HEK293 (cell line): ENCODE data around the gene CYP2A6.
"Not testable (repeated sequence)": the region's sequence is repeated elsewhere in the genome, so short reads cannot be mapped to it uniquely, and the experiment has no call there.

Source experiments
- CTCF ChIA-PET: fragments of 350-600 bp; formaldehyde crosslinking; extraction: SDS; loops from one replicate; lab custom pipeline; 2021; ENCODE audit warnings: antibody characterized with exemption; lab: Yijun Ruan, JAX
- POLR2A ChIA-PET: fragments of 300-600 bp; formaldehyde crosslinking; extraction: SDS; loops from one replicate; lab custom pipeline; 2020; ENCODE audit warnings: antibody characterized with exemption, inconsistent platforms; lab: Yijun Ruan, JAX
- H3K27ac ChIP-seq: fragments of 200-500 bp; sonication (Bioruptor generic); 2 replicates; pipeline ENCODE4 v1.5.1; 2014; ENCODE audit warnings: low read depth, low read length, control low read depth, inconsistent platforms; ENCODE audit errors: extremely low read depth
- H3K36me3 ChIP-seq, 2 experiments: fragments of 200-500 bp in 1 of 2; sonication (Bioruptor generic) in 1 of 2; 1 replicate in 1 of 2; 2 replicates in 1 of 2; pipeline ENCODE4 v1.5.1; 2014 to 2017; ENCODE audit warnings: inconsistent platforms in 2 of 2, low read length in 2 of 2; ENCODE audit not compliant: control insufficient read depth in 2 of 2, insufficient read depth in 1 of 2
- H3K4me1 ChIP-seq: fragments of 200-500 bp; sonication (Bioruptor generic); 2 replicates; pipeline ENCODE4 v1.5.1; 2014; ENCODE audit warnings: mild to moderate bottlenecking, low read length, inconsistent platforms; ENCODE audit not compliant: control insufficient read depth, insufficient read depth
- H3K4me3 ChIP-seq: 2 replicates; pipeline ENCODE4 v1.5.1; 2011; ENCODE audit warnings: low read depth, mild to moderate bottlenecking, control low read depth, low read length, moderate library complexity
- H3K9me3 ChIP-seq: fragments of 200-500 bp; sonication (Bioruptor generic); 2 replicates; pipeline ENCODE4 v1.5.1; 2014; ENCODE audit warnings: low read depth, low read length, inconsistent platforms; ENCODE audit not compliant: control insufficient read depth, insufficient read depth
- GLIS1 ChIP-seq: fragments of 450-650 bp; formaldehyde crosslinking; IDR thresholded peaks from 2 replicates; pipeline ENCODE4 v1.5.1; 2016; ENCODE audit warnings: missing biosample characterization, missing genetic modification characterization
- MEIS1 ChIP-seq: sonication (generic); formaldehyde crosslinking; IDR thresholded peaks from 2 replicates; pipeline ENCODE4 v1.8.1; 2022; ENCODE audit warnings: missing genetic modification reagents, mild to moderate bottlenecking, borderline replicate concordance
- SCRT2 ChIP-seq: fragments of 450-650 bp; formaldehyde crosslinking; IDR thresholded peaks from 2 replicates; pipeline ENCODE4 v1.5.1; 2016; ENCODE audit warnings: missing biosample characterization, missing genetic modification characterization
- ZIC2 ChIP-seq: fragments of 450-650 bp; formaldehyde crosslinking; IDR thresholded peaks from 2 replicates; pipeline ENCODE4 v1.5.1; 2016; ENCODE audit warnings: missing biosample characterization, missing genetic modification characterization
- ZNF121 ChIP-seq: fragments of 450-650 bp; formaldehyde crosslinking; IDR thresholded peaks from 2 replicates; pipeline ENCODE4 v1.5.1; 2016; ENCODE audit warnings: missing biosample characterization, missing genetic modification characterization
- ZNF366 ChIP-seq: fragments of 450-650 bp; formaldehyde crosslinking; conservative IDR thresholded peaks from 2 replicates; pipeline ENCODE4 v1.5.1; 2016; ENCODE audit warnings: missing biosample characterization, missing genetic modification characterization
- ZNF561 ChIP-seq: fragments of 450-650 bp; IDR thresholded peaks from 2 replicates; pipeline ENCODE4 v1.5.1; 2018; ENCODE audit warnings: missing biosample characterization, missing genetic modification characterization, borderline replicate concordance
- ZNF830 ChIP-seq: fragments of 450-650 bp; IDR thresholded peaks from 2 replicates; pipeline ENCODE4 v1.5.0; 2018; ENCODE audit warnings: missing biosample characterization, missing genetic modification characterization, low read depth, mild to moderate bottlenecking, moderate library complexity
- TF ChIP-seq, protein P1 (sequence below): fragments of 450-650 bp; formaldehyde crosslinking; IDR thresholded peaks from 2 replicates; pipeline ENCODE4 v1.5.1; 2016; ENCODE audit warnings: missing biosample characterization, missing genetic modification characterization

CYP2A6 gene

GRCh38 chr19:40889366-40889765 is 39.1 kb upstream of the CYP2A6 start:
- ChIA-PET POLR2A (no interaction called here), CTCF (interaction anchor here (0.5 kb wide), 1 partner anchor 316 kb away, joined by 3 read pairs; no protein-coding TSS in a partner anchor)
- no peaks in the 10 kb centered on the region for H3K9me3 ChIP-seq

GRCh38 chr19:40888191-40888590 is 37.9 kb upstream of the CYP2A6 start:
- Histone ChIP-seq H3K9me3 (no peaks in the 10 kb centered on the region), H3K4me1 (0 out of 2 replicates have a peak, but pooled peaks cover 3% of the 10 kb centered on the region), H3K36me3 (no peaks in the 10 kb centered on the region; a peak in 1 of 3 replicates), H3K4me3 (no peak overlapping the region), H3K27ac (no peak overlapping the region)
- ChIA-PET CTCF (interaction anchor here (0.6 kb wide), 2 partner anchors 152 to 235 kb away, joined by 3 read pairs; no protein-coding TSS in a partner anchor), POLR2A (no interaction called here)
- peak; percentile 50; the same call in 1 of the 2 replicates for TF ChIP-seq ZNF121
- TF ChIP-seq ZIC2 (tag by site-specific recombination), result no peak

More at GRCh38 chr19:40889366-40889765, 39.1 kb upstream of the CYP2A6 start:
- TF ChIP-seq, protein P1, sequence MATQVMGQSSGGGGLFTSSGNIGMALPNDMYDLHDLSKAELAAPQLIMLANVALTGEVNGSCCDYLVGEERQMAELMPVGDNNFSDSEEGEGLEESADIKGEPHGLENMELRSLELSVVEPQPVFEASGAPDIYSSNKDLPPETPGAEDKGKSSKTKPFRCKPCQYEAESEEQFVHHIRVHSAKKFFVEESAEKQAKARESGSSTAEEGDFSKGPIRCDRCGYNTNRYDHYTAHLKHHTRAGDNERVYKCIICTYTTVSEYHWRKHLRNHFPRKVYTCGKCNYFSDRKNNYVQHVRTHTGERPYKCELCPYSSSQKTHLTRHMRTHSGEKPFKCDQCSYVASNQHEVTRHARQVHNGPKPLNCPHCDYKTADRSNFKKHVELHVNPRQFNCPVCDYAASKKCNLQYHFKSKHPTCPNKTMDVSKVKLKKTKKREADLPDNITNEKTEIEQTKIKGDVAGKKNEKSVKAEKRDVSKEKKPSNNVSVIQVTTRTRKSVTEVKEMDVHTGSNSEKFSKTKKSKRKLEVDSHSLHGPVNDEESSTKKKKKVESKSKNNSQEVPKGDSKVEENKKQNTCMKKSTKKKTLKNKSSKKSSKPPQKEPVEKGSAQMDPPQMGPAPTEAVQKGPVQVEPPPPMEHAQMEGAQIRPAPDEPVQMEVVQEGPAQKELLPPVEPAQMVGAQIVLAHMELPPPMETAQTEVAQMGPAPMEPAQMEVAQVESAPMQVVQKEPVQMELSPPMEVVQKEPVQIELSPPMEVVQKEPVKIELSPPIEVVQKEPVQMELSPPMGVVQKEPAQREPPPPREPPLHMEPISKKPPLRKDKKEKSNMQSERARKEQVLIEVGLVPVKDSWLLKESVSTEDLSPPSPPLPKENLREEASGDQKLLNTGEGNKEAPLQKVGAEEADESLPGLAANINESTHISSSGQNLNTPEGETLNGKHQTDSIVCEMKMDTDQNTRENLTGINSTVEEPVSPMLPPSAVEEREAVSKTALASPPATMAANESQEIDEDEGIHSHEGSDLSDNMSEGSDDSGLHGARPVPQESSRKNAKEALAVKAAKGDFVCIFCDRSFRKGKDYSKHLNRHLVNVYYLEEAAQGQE (tag by site-specific recombination), result no peak
- no peak for TF ChIP-seq MEIS1
- no peak for TF ChIP-seq GLIS1 (tag by site-specific recombination)
- no peak for TF ChIP-seq ZNF561
- TF ChIP-seq ZNF366 (tag by site-specific recombination), result no peak
- TF ChIP-seq ZIC2 (tag by site-specific recombination), result no peak
- no peak for TF ChIP-seq ZNF830 (tag by site-specific recombination)
- H3K4me3 ChIP-seq, result no peak overlapping the region
- H3K4me1 ChIP-seq, result 0 out of 2 replicates have a peak, but pooled peaks cover 3% of the 10 kb centered on the region
- no peaks in the 10 kb centered on the region; a peak in 1 of 3 replicates for H3K36me3 ChIP-seq
- H3K27ac ChIP-seq, result no peak overlapping the region

- POLR2A ChIA-PET, H3K36me3 ChIP-seq, H3K4me3 ChIP-seq, CTCF ChIA-PET, H3K27ac ChIP-seq, H3K9me3 ChIP-seq, H3K4me1 ChIP-seq: not testable (repeated sequence)
- TF ChIP-seq SCRT2 (tag by site-specific recombination), result peak; percentile 58
Measured at GRCh38 chr19:40884187-40884931, 34.1 kb upstream of the CYP2A6 start.

GRCh38 chr19:40882062-40882461 is 31.8 kb upstream of the CYP2A6 start, which contains the start of gene CYP2A7:
Gene CYP2A7, minus strand, starts transcription at chr19:40882231. Its CDS starts 21 bp downstream, at chr19:40882210.
- CTCF ChIA-PET, H3K9me3 ChIP-seq, POLR2A ChIA-PET, H3K4me1 ChIP-seq, H3K4me3 ChIP-seq, H3K27ac ChIP-seq, H3K36me3 ChIP-seq: not testable (repeated sequence)

DNA sequence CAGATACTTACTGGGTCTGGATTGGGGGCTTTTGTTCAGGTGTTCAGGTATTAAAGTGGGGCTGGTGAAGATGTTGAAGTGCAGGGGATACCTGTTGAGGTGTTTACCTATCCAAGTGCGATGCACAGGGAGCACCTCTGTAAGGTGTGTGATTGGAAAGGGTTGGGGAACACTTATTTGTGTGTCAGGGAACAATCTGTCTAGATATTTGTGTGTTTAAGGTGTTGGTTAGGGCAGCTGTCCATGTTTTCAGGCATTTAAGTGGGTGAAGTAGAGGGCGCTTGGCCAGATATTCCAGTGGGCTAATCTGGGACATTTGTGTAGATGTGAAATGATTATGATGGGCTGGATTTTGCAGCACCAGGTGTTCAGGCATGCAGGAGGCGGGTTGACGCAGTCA is 29.1 kb upstream of the CYP2A6 start:
- CTCF ChIA-PET, result interaction anchor here (0.7 to 1.3 kb wide), 2 partner anchors 79 to 107 kb away, joined by 3 to 5 read pairs; no protein-coding TSS in a partner anchor
- H3K36me3 ChIP-seq, H3K27ac ChIP-seq, H3K9me3 ChIP-seq, H3K4me1 ChIP-seq, POLR2A ChIA-PET, H3K4me3 ChIP-seq: not testable (repeated sequence)
